PC-3 (cell line): ENCODE data around the gene MN1.

Experiments
- EZH2 ChIP-seq: fragments of 300-600 bp; sonication (generic); IDR thresholded peaks from one replicate; pipeline ENCODE4 v1.6.1; 2017; ENCODE audit warnings: antibody characterized with exemption, mild to moderate bottlenecking, low read length; ENCODE audit not compliant: unreplicated experiment
- TF ChIP-seq, protein P1 (sequence below): fragments of 300-600 bp; sonication (generic); conservative IDR thresholded peaks from 2 replicates; pipeline ENCODE4 v1.5.1; 2017; ENCODE audit warnings: antibody characterized with exemption, low read depth, mild to moderate bottlenecking, low read length

DNA sequence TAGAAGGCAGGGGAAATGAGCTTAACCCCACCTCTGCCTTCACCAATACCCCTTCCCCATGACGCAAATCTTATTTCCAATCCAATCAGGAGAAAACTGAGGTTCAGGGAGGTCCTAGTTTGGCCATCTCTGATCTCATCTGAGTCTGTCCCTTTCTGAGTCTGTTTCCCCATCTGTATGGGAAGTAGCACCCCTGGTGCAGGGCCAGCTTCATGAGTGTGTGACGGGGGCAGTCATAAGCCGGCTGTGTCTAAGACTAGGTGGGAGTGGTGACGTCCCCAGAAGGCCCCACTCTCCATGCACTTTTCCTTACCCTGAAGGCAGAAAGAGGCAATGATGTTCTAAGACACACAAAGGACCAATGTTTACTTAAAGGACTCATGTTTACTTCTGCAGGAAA, 72.3 kb downstream of the MN1 start:
- TF ChIP-seq, protein P1, sequence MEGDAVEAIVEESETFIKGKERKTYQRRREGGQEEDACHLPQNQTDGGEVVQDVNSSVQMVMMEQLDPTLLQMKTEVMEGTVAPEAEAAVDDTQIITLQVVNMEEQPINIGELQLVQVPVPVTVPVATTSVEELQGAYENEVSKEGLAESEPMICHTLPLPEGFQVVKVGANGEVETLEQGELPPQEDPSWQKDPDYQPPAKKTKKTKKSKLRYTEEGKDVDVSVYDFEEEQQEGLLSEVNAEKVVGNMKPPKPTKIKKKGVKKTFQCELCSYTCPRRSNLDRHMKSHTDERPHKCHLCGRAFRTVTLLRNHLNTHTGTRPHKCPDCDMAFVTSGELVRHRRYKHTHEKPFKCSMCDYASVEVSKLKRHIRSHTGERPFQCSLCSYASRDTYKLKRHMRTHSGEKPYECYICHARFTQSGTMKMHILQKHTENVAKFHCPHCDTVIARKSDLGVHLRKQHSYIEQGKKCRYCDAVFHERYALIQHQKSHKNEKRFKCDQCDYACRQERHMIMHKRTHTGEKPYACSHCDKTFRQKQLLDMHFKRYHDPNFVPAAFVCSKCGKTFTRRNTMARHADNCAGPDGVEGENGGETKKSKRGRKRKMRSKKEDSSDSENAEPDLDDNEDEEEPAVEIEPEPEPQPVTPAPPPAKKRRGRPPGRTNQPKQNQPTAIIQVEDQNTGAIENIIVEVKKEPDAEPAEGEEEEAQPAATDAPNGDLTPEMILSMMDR = no peak
- TF ChIP-seq EZH2 = no peak
